NCI-H1048 (cell line): ENCODE results near the gene MEF2A.
"Not testable (repeated sequence)": the region's sequence is repeated elsewhere in the genome, so short reads cannot be mapped to it uniquely, and the experiment has no call there.

ENCODE experiments used
- DNase-seq: peaks from one replicate; lab custom pipeline; 2025; lab: John Stamatoyannopoulos, UW

Gene MEF2A

GRCh38 chr15:99645951-99646350 lies 80.2 kb downstream of the MEF2A start:
- DNase-seq = no peak

GRCh38 chr15:99651023-99651807 lies 85.4 kb downstream of the MEF2A start:
- no peak for DNase-seq

GRCh38 chr15:99656205-99656604 lies 90.4 kb downstream of the MEF2A start:
- no peak for DNase-seq

- no peak for DNase-seq
Observed at GRCh38 chr15:99657996-99658395, 92.2 kb downstream of the MEF2A start.

GRCh38 chr15:99662903-99663302 lies 97.1 kb downstream of the MEF2A start:
- no peak for DNase-seq

- not testable (repeated sequence) for DNase-seq
Observed at GRCh38 chr15:99666073-99666472, 100.3 kb downstream of the MEF2A start.

GRCh38 chr15:99668533-99669182 lies 102.9 kb downstream of the MEF2A start:
- no peak for DNase-seq

GRCh38 chr15:99669250-99669649 lies 103.5 kb downstream of the MEF2A start:
- no peak for DNase-seq

GRCh38 chr15:99671926-99672635 lies 106.3 kb downstream of the MEF2A start:
- DNase-seq = no peak

GRCh38 chr15:99673111-99673510 lies 107.3 kb downstream of the MEF2A start:
- no peak for DNase-seq

GRCh38 chr15:99674279-99674678 lies 108.5 kb downstream of the MEF2A start:
- DNase-seq = no peak

GRCh38 chr15:99677540-99678134 lies 111.9 kb downstream of the MEF2A start:
- no peak for DNase-seq

- no peak for DNase-seq
Observed at GRCh38 chr15:99680276-99680675, 114.5 kb downstream of the MEF2A start.

- DNase-seq = no peak
Observed at GRCh38 chr15:99681990-99682389, 116.2 kb downstream of the MEF2A start.

- no peak for DNase-seq
Observed at GRCh38 chr15:99682455-99682854, 116.7 kb downstream of the MEF2A start.

GRCh38 chr15:99683000-99683670 lies 117.4 kb downstream of the MEF2A start:
- no peak for DNase-seq

- DNase-seq = no peak
Observed at GRCh38 chr15:99686290-99686689, 120.5 kb downstream of the MEF2A start.

GRCh38 chr15:99692825-99693224 lies 127.0 kb downstream of the MEF2A start:
- no peak for DNase-seq

GRCh38 chr15:99696096-99696495 lies 130.3 kb downstream of the MEF2A start:
- DNase-seq = no peak

GRCh38 chr15:99702895-99703602 lies 137.3 kb downstream of the MEF2A start:
- no peak for DNase-seq
